ENCODE results near the gene CCT3.
A peak's percentile ranks its signal among the peaks of the same experiment; 100 is the strongest.
"Not testable (repeated sequence)": the region's sequence is repeated elsewhere in the genome, so short reads cannot be mapped to it uniquely, and the experiment has no call there.

Gene CCT3

GRCh38 chr1:156359249-156359648 is 21.2 kb upstream of the CCT3 start:
- H3K4me3 ChIP-seq (ENCODE audit: low read length): no peak overlapping the region
- TF ChIP-seq ZNF274 (IDR thresholded peaks at IDR 0.05; ENCODE audit: low read depth, low read length): no peak

- no peak for TF ChIP-seq ZNF274 (IDR thresholded peaks at IDR 0.05; ENCODE audit: low read depth, low read length)
- H3K4me3 ChIP-seq (ENCODE audit: low read length): no peak overlapping the region
Observed at GRCh38 chr1:156358641-156359040, 20.5 kb upstream of the CCT3 start.

GRCh38 chr1:156357977-156358376 is 19.9 kb upstream of the CCT3 start:
- TF ChIP-seq ZNF274 (IDR thresholded peaks at IDR 0.05; ENCODE audit: low read depth, low read length): no peak
- H3K4me3 ChIP-seq (ENCODE audit: low read length): no peak overlapping the region

GRCh38 chr1:156356875-156357534 is 18.9 kb upstream of the CCT3 start:
- no peak overlapping the region for H3K4me3 ChIP-seq (ENCODE audit: low read length)
- no peak for TF ChIP-seq ZNF274 (IDR thresholded peaks at IDR 0.05; ENCODE audit: low read depth, low read length)

- no peak overlapping the region for H3K4me3 ChIP-seq (ENCODE audit: low read length)
- no peak for TF ChIP-seq ZNF274 (IDR thresholded peaks at IDR 0.05; ENCODE audit: low read depth, low read length)
Observed at GRCh38 chr1:156356262-156356874, 18.3 kb upstream of the CCT3 start.

- not testable (repeated sequence) for H3K4me3 ChIP-seq (ENCODE audit: low read length)
Observed at GRCh38 chr1:156352481-156352880, 14.4 kb upstream of the CCT3 start.

- no peak for TF ChIP-seq ZNF274 (IDR thresholded peaks at IDR 0.05; ENCODE audit: low read depth, low read length)
- no peak overlapping the region for H3K4me3 ChIP-seq (ENCODE audit: low read length)
Observed at GRCh38 chr1:156347331-156347730, 9.2 kb upstream of the CCT3 start.

GRCh38 chr1:156346636-156347035 is 8.5 kb upstream of the CCT3 start:
- no peak overlapping the region for H3K4me3 ChIP-seq (ENCODE audit: low read length)
- no peak for TF ChIP-seq ZNF274 (IDR thresholded peaks at IDR 0.05; ENCODE audit: low read depth, low read length)

GRCh38 chr1:156346035-156346434 is 7.9 kb upstream of the CCT3 start:
- H3K4me3 ChIP-seq (ENCODE audit: low read length): not testable (repeated sequence)

GRCh38 chr1:156344409-156344808 is 6.3 kb upstream of the CCT3 start:
- no peak for TF ChIP-seq ZNF274 (IDR thresholded peaks at IDR 0.05; ENCODE audit: low read depth, low read length)

GRCh38 chr1:156342166-156342955 is 4.3 kb upstream of the CCT3 start:
- TF ChIP-seq ZNF274 (IDR thresholded peaks at IDR 0.05; ENCODE audit: low read depth, low read length): no peak
- H3K4me3 ChIP-seq (ENCODE audit: low read length): no peak overlapping the region

More at GRCh38 chr1:156344409-156344808, 6.3 kb upstream of the CCT3 start:
- H3K4me3 ChIP-seq (ENCODE audit: low read length): no peak overlapping the region

- TF ChIP-seq ZNF274 (IDR thresholded peaks at IDR 0.05; ENCODE audit: low read depth, low read length): no peak
- H3K4me3 ChIP-seq (ENCODE audit: low read length): peak overlapping the region; percentile 96
Observed at GRCh38 chr1:156337888-156338179, 258 bp downstream of the CCT3 start.

GRCh38 chr1:156337052-156337887 is 822 bp downstream of the CCT3 start:
- no peak for TF ChIP-seq ZNF274 (IDR thresholded peaks at IDR 0.05; ENCODE audit: low read depth, low read length)
- peak overlapping the region; percentile 96 for H3K4me3 ChIP-seq (ENCODE audit: low read length)

- peak overlapping the region; percentile 96 for H3K4me3 ChIP-seq (ENCODE audit: low read length)
- no peak for TF ChIP-seq ZNF274 (IDR thresholded peaks at IDR 0.05; ENCODE audit: low read depth, low read length)
Observed at GRCh38 chr1:156336242-156336641, 1.9 kb downstream of the CCT3 start.

GRCh38 chr1:156323179-156323578 is 14.9 kb downstream of the CCT3 start:
- not testable (repeated sequence) for H3K4me3 ChIP-seq (ENCODE audit: low read length)
